PFSK-1 (cell line): ENCODE results near the gene DBNL.

ENCODE experiments used
- POLR2AphosphoS5 ChIP-seq: IDR thresholded peaks from 2 replicates; pipeline ENCODE4 v1.6.1; 2012; ENCODE audit warnings: low read depth, mild to moderate bottlenecking, control low read depth, low read length, moderate library complexity
- REST ChIP-seq, 2 experiments: IDR thresholded peaks; 2 replicates each; pipeline versions ENCODE4 v1.6.1 to v1.8.0; 2011 to 2012; ENCODE audit warnings: low read depth in 2 of 2, low read length in 2 of 2, control low read depth in 1 of 2, inconsistent platforms in 1 of 2, mild to moderate bottlenecking in 1 of 2, moderate library complexity in 1 of 2; ENCODE audit not compliant: insufficient read depth in 1 of 2
- SIN3A ChIP-seq: IDR thresholded peaks from 2 replicates; pipeline ENCODE4 v1.6.1; 2012; ENCODE audit warnings: mild to moderate bottlenecking, low read length, moderate library complexity, borderline replicate concordance; ENCODE audit not compliant: insufficient read depth
- TAF1 ChIP-seq: IDR thresholded peaks from 2 replicates; pipeline ENCODE4 v1.6.1; 2012; ENCODE audit warnings: low read length, control low read depth, borderline replicate concordance; ENCODE audit not compliant: insufficient read depth

GRCh38 chr7:44110719-44111635, 66.5 kb downstream of the DBNL start:
- no peak for TF ChIP-seq POLR2AphosphoS5
- no peak for TF ChIP-seq REST (IDR thresholded peaks at IDR 0.05; ENCODE audit: insufficient read depth in 1 of 2, low read depth in 2 of 2, low read length in 2 of 2)
- TF ChIP-seq SIN3A, result no peak
- no peak for TF ChIP-seq TAF1
